Measurements from ENCODE around the gene DICER1. TPM values are rescaled to one million over a fixed set of nuclear protein-coding genes. Genes with fewer than 3 reads are reported as not detected.

Gene DICER1
- total RNA-seq, 1 experiment from 2014 or later = 62.0 TPM

- TF ChIP-seq ZBTB43 (CRISPR knock-in tag; IDR thresholded peaks at IDR 0.05) (no peak), MAX (CRISPR knock-in tag; IDR thresholded peaks at IDR 0.05) (no peak), CBFB (CRISPR knock-in tag; IDR thresholded peaks at IDR 0.05; ENCODE audit: low read depth) (no peak), HMGXB4 (CRISPR knock-in tag; IDR thresholded peaks at IDR 0.05) (no peak), ZBTB21 (CRISPR knock-in tag; IDR thresholded peaks at IDR 0.05; ENCODE audit: borderline replicate concordance) (no peak), SP1 (CRISPR knock-in tag; conservative IDR thresholded peaks at IDR 0.05) (no peak), ETV6 (CRISPR knock-in tag; IDR thresholded peaks at IDR 0.05) (no peak), OVOL2 (CRISPR knock-in tag; IDR thresholded peaks at IDR 0.05; ENCODE audit: borderline replicate concordance) (no peak), ZNF671 (CRISPR knock-in tag; IDR thresholded peaks at IDR 0.05) (no peak), ATF3 (CRISPR knock-in tag; conservative IDR thresholded peaks at IDR 0.05) (no peak), IRF2 (CRISPR knock-in tag; IDR thresholded peaks at IDR 0.05; ENCODE audit: borderline replicate concordance, low read depth) (no peak), CREB1 (CRISPR knock-in tag; IDR thresholded peaks at IDR 0.05) (no peak)
- ChIA-PET POLR2A (no interaction called here), CTCF (no interaction called here)
- Mint-ChIP-seq H3K4me3 (no peak overlapping the region), H3K27ac (no peak overlapping the region), H3K27me3 (ENCODE audit: low read depth) (no peaks in the 10 kb centered on the region), H3K4me1 (peaks cover 8% of the 10 kb centered on the region), H3K36me3 (no peaks in the 10 kb centered on the region), H3K9me3 (no peaks in the 10 kb centered on the region; the same call in 1 of the 2 replicates)
- DNase-seq (ENCODE audit: low spot score) = no peak
- ATAC-seq = no peak
Measured at GRCh38 chr14:95039259-95039992, 117.9 kb downstream of the DICER1 start.

GRCh38 chr14:95038521-95039250 lies 118.6 kb downstream of the DICER1 start:
- Mint-ChIP-seq H3K27me3 (ENCODE audit: low read depth) (no peaks in the 10 kb centered on the region; the same call in 1 of the 2 replicates), H3K9me3 (peaks cover 2% of the 10 kb centered on the region), H3K36me3 (no peaks in the 10 kb centered on the region), H3K4me1 (peaks cover 8% of the 10 kb centered on the region), H3K27ac (no peak overlapping the region), H3K4me3 (no peak overlapping the region)
- TF ChIP-seq ESRRA (CRISPR knock-in tag; IDR thresholded peaks at IDR 0.05; ENCODE audit: borderline replicate concordance) = no peak
- no peak for TF ChIP-seq IRF2 (CRISPR knock-in tag; IDR thresholded peaks at IDR 0.05; ENCODE audit: borderline replicate concordance, low read depth)
- no peak for TF ChIP-seq E2F4 (CRISPR knock-in tag; IDR thresholded peaks at IDR 0.05; ENCODE audit: borderline replicate concordance, low read depth)
- no peak for TF ChIP-seq ZMAT4 (CRISPR knock-in tag; IDR thresholded peaks at IDR 0.05)
- POLR2A ChIA-PET = no interaction called here
- no peak for ATAC-seq
- CTCF ChIA-PET = no interaction called here
- DNase-seq (ENCODE audit: low spot score) = no peak

GRCh38 chr14:95037273-95037672 lies 120.1 kb downstream of the DICER1 start:
- Mint-ChIP-seq H3K9me3 (peaks cover 16% of the 10 kb centered on the region), H3K27ac (no peak overlapping the region), H3K4me3 (no peak overlapping the region), H3K27me3 (ENCODE audit: low read depth) (no peaks in the 10 kb centered on the region; the same call in 1 of the 2 replicates), H3K4me1 (peaks cover 8% of the 10 kb centered on the region), H3K36me3 (peaks cover 4% of the 10 kb centered on the region; the same call in 1 of the 2 replicates)
- DNase-seq (ENCODE audit: low spot score) = no peak
- ChIA-PET CTCF (no interaction called here), POLR2A (no interaction called here)
- ATAC-seq = no peak
- TF ChIP-seq ZNF512 (CRISPR knock-in tag; IDR thresholded peaks at IDR 0.05; ENCODE audit: borderline replicate concordance) (no peak), RELA (CRISPR knock-in tag; IDR thresholded peaks at IDR 0.05; ENCODE audit: borderline replicate concordance) (no peak)
